Stimulated activated CD4-positive, alpha-beta T cell treated with anti-CD3 and anti-CD28 coated beads, Interleukin-15, amount 100 ng/mL, for 24 hours (primary cell): ENCODE results near the gene TBCK.

ENCODE experiments used
- DNase-seq: peaks from one replicate; pipeline ENCODE4 v3.0.0-alpha.2; 2020

Gene TBCK

DNA sequence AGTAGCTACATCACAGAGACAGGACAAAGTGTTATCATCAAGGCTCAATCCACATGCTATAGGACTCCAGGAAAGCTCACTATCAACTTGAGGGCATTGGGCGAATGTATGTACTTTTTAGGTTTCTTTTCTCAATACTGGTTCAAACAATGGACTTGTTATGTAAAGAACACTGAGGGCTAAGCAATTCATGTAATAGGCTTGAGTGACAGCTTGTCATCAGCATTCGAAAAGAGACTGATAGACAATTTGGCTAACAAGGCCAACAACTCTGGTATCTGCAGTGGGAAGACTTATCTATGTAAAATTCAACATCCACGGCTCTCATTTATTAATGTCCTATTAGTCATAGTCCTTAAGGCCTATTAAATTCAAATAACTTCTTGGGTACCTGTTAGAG lies 279.7 kb downstream of the TBCK start:
- DNase-seq: no peak

DNA sequence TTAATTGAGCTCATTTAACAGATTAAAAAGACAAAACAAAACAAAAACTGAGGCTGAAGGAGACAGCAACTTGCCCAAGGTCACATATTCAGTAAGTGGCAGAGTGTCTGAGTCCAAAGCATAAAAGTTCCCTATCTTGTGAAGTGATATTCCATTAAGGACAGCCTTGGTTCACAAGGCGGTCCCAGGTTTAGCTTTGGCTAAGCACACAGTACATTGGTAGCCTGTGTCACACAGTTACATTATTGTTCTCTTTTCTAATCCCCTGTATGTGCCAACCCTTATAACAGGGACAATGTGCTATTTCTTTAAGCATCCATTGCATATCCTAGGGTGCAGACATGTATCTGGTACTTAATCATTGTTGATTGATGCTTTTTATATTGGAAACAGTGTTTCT lies 280.8 kb downstream of the TBCK start:
- DNase-seq: no peak

DNA sequence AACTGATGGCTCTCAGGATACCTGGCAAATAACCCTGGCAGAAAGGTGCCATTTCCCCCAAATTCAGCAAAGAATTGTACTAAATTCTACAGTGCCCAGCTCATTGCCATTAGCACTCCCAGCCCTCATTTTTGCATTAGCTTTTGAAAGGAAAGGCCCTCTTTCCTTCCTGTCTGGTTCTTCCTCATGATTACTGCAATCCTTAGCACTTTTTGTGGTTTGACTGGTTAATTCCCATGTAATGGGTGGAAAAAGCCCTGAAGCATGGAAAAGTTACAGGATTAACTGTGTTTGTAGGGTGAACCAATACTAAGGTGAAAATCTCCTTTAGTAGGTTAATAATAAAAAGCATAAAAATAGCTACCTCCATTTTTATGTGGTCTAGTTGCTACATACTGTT lies 281.3 kb downstream of the TBCK start:
- DNase-seq: no peak

DNA sequence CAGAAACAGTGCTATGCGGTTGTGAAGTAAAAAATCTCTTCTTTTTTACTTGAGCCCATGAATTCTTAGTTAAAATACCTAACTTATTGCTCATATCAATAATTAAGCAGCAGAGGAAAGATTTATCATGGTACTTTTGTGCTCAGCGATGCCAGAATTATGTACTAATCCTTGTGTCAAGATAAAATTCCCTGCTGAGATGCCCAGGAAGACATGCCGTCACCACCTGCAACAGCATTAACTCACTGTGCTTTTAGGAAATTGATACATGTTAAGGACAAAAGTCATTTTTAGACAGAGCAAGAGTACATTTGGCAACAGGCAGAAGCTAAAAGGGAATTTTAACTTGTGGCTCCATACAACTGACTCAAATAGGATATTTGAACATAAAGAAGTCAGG lies 281.8 kb downstream of the TBCK start:
- DNase-seq: no peak

DNA sequence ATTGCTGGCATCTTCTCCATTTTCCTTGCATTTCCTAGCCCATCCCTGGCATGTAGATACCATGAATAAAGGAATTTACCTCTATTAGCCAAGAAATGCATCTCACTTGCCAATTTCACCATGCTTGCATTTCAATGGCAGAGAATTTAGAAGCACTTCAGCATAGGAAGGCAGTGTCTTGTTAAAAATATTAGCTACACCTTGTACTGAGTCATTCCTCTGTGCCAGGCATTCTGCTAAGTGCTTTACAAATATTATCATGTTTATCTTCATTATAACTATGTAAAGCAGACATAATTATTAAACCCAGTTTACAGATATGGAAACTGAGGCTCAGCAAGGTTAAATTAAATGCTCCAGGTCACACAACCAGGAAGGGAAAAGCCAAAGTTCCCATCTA lies 282.5 kb downstream of the TBCK start:
- DNase-seq: no peak

DNA sequence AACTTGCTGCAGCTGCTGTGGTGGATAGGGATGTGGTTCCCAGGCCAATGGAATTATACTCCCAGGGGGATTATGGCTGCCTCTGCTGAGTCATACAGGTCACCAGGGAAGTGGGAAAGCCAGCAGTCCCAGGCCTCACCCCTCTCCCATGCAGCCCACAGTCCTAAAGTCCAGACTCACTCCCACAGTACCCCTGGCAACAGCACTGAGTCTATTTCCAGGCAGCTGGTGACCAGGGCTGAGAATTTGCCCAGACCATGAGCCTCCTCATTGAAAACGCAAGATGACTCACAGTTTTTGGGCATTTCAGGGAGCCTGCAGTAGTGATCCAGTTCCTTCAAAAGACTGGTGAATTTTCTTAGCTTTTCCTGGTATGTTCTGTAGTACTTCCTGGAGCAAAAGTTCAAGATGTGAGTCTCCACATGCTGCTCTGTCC lies 283.1 kb downstream of the TBCK start:
- DNase-seq: no peak

DNA sequence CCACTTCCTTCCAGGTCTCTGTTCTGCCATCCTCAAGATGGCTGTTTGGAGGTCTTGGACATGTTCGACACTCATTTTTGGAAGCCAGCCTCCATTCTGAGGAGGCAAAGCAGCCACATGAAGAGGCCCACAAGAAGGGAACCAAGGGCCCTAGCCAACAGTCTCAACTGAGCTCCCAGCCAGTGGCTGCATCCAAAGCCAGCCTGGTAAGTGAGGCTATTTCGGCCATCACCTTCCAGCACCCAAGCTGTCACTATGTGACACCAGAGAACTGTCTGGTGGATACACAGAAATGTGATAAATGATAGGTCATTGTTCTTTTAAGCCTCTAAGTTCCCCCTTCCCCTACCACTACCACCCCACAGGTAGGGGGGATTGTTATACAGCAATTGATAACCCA lies 293.6 kb downstream of the TBCK start:
- no peak for DNase-seq

DNA sequence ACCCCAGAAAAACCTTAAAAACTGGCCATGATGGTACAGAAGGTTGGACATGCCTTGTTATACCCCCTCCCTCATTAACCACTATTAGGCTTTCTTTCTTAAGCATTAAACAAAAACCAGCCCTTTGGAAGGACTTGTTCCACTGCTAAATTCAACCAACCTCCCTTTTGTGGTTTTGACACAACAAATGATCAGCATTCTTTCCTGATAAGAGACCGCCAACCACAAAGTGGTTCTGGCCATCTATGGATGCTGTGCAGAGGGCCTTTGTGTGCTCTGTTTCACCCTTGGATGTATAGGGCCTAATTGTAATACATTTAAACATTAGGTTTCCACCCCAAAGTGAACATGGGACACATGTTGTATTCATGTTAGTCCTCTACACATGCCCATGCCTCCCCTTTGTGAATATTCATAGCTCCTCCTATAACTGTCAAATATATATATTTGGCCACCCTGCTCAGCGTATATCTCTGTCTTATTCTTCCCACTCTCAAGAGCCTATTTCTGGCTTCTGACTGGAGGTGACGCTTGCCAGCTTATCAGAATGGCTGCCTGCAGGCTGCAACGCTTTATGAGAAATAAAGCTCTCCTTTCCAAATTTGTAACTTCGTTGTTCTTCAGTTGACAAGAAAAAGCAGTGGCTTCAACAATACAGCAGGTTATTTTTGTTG lies 294.1 kb downstream of the TBCK start:
- DNase-seq: no peak

DNA sequence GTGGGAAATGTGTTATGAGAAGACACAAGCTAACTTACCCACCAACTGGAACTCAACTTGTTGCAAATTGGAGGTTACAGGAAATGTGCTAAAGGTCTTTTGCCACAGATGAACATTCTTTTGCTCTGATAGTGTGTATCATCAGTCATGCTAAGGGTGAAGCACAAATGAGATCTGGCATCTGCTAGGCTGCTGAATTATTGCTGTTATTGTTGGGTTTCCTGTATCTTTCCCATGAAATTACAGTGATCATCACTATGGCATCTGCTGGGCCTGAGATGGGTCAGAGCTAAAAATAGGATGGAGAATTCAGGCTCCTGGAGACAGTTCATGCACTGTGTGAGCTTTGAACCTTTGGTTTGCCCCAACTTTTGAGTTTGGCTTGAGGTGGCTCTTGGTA lies 296.2 kb downstream of the TBCK start:
- DNase-seq: no peak

DNA sequence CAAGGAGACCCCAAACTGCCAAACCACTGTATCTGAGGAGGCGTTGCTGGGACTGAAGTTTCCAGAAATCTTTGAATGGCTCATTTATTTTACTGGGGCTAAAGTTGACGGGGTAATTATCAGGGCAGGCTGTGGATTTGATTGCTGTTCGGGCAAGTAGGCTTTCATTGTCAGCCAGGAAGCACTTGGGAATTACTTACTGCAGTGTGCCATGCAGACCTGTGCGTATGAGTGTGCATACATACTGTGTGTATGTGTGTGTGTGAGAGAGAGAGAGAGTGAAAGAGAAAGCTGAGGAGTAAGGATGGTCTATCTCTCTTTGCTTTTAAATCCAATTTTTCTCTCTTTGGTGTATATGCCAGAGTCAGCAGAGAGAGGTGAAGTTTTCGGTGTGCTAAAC lies 298.0 kb downstream of the TBCK start:
- DNase-seq: no peak

DNA sequence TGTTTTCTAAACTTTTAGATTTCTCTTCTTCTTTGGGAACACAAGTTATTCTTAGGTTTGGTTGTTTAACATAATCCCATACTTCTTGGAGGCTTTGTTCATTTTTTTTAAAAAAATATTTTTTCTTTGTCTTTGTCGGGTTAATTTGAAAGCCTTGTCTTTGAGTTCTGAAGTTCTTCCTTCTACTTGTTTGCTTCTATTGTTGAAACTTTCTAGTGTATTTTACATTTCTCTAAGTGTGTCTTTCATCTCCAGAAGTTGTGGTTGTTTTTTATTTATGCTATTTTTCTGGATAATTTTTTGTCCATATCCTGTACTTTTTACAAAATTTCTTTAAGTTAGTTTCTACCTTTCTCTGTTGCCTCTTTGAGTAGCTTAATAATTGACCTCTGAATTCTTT lies 304.6 kb downstream of the TBCK start:
- DNase-seq: no peak

DNA sequence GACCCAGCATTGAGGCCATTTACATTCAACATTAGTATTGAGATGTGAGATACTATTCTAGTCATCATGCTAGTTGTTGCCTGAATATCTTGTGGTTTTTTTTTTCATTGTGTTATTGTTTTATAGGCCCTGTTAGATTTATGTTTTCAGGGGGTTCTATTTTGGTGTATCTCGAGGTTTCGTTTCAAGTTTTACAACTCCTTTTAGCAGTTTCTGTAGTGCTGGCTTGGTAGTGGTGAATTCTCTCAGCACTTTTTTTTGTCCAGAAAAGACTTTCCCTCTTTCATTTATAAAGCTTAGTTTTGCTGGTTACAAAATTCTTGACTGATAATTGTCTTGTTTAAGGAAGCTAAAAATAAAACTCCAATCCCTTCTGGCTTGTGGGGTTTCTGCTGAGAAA lies 305.2 kb downstream of the TBCK start:
- DNase-seq: no peak

DNA sequence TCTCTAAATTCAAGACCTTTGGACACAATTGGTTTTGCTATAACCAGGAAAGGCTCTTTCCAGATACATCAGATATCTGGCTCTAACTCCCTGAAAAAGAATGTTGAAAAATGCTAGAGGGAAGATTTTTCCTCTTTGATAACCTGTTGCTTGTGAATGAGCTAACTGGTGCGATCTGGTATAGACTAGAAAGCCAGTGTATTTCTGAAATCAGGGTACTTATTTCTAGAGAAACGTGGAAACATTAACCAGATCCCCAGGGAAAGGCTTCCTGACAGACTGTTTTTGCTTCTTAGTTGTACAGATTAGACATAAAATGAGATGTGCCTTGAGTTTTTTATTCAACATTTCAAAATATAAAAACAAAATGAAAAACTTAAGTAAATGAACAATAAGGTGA lies 313.0 kb downstream of the TBCK start:
- DNase-seq: no peak

DNA sequence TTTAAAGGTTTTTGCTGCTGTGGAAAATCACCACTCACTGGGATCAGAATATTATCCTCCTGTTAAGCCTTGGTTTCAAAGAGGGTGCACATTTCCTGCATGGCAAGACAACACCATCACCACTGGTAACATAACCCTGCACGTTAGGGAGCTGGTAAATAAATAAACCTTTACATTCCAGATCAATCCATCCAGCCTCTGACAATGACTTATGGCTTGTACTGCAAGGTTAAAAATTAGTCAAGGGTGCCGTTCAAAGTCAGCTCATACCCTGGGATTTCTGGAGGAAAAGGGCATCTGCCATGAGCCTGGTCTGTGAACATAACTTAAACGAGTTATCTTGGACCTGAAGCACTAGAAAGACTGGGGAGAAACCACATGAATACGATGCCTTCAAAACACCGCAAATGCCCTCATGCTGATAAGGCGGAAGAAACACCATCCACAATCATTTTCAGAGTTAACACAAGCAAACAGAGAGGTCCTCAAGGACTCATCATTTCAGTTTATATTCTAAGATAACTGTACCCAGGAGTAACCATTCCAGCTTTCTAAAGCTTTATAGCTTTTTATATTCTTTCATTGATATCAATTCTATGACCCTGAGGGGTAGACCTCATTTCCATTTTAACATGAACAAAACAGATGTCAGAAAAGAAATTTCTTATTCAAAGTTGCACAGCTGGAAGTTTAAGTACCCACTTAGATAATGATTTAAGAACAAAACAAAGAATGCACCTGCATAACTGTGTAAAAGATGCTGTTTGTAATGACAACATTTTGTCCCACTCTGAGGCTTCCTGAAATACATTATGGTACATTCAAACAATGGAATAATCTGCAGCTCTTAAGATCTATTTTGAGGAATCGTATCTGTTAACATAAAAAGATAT lies 317.6 kb downstream of the TBCK start:
- DNase-seq: no peak

DNA sequence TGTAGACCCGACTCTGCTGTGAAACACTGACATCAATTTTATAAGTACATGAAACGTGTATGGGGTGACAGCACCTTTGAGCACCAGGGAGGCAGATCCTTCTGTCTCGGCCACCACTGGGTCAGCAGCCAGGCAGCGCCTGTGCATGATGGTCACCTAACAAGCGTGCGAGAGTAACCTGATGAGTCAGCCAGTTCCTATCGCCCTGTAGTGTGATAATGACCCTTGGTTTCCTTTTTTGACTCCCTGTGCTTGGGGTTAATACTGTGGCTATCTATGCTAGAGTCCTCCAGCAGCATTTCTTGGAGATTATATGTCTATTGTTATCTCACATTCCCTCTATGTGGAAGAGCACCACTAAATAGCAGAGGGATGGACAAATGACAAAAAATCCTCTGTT lies 319.2 kb downstream of the TBCK start:
- no peak for DNase-seq

DNA sequence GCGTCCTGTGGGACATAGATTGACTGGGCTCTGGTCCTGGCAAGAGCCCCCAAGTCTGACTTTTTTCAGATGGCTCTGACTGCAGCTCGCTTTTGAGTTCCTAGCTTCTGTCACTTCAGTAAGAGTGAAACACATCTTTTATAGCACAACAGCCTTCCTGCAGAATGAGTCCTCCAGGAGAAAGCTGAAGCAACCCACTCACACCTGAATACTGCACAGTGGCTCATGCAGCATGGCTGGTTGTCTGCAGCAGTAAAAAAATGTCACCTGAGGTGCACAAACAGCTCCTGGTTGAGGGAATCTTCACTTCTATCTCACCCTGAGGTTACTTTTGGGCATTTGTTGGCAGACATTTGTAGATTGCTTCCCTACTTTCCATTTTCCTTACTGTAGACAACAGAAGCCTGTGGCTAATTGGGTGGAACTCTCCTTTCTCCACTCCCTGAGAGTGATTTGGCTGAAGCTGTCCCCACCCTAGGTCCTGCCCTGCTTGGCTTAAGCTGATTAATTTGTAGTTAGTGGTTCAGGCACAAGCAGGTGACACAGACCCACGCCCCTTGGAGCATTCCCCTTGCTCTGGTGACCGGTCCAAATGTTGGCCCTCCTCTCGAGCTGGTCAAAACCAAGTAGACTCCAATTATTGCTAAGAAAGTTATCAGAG lies 321.0 kb downstream of the TBCK start:
- DNase-seq: no peak

DNA sequence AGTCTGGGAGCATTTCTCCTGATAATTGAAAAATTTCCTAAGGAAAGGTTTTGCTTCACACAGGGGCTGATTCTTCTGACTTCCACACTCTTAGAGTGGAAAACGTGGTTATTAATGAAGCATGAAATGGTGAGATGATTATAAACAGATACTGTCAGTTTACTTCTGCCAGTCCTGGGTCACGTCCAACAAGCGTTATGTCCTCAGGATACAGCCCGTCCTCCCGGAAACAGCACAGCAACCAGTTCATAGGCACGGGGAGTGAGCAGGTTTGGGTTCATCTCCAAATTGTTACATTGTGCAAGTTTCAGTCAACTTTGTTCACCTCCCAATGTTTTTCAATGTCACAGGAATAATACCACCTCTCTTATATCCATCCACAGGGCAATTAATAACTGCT lies 321.9 kb downstream of the TBCK start:
- DNase-seq: no peak

DNA sequence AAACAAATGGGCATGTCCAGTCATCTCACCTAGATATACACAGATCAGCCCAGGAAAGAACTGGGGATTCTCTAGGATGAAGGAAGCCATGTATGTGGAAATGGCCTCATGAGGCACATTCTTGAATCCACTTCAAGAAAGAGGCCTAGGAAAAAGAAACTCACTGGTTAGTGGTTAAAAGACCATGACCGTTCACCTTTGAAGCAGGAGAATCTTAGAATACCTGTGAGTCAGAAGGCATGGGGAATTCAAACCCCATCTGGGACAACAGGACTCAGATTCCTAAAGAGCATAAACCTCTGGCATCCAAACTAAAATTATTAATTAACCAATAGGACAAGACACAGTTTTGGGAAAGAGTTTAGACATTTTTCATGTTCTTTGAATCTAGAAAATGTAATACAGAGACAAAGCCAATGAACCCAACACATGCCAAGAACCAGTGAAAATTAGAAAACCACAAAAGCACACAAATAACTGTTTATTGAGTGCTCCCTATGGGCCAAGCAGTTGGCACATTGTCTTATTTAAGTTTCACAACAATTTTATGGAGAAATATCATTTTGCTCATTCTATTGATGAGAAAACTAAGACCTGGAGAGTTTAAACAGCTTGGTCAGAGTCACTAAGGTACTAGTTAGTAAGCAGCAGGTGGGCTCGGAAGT lies 323.2 kb downstream of the TBCK start:
- no peak for DNase-seq

DNA sequence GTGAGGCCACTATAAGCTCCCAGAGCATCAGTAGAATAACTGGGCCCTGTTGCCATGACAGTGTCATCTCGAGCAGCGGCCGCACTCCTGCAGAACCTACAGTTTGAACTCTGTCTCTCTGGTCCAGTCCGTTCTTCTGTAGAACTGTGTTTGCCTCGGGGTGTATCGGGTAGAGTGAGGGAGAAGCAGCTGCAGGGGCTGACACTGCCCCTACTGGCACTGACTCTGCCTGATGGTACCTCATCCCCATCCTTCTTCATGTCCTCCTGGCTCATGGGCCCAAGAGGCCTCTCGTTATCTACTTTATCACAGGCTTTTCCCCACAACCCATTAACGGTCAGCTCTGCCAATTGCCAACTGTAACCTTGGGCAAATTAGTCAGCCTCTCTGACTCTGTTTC lies 324.3 kb downstream of the TBCK start:
- no peak for DNase-seq
